GM04503 (cell line): Measurements from ENCODE around the gene PBX2.
"Not testable (repeated sequence)": the region's sequence is repeated elsewhere in the genome, so short reads cannot be mapped to it uniquely, and the experiment has no call there.

ENCODE experiments used
- DNase-seq: peaks from one replicate; pipeline ENCODE4 v3.0.0-alpha.2; 2012; ENCODE audit warnings: low read depth

PBX2 gene

DNA sequence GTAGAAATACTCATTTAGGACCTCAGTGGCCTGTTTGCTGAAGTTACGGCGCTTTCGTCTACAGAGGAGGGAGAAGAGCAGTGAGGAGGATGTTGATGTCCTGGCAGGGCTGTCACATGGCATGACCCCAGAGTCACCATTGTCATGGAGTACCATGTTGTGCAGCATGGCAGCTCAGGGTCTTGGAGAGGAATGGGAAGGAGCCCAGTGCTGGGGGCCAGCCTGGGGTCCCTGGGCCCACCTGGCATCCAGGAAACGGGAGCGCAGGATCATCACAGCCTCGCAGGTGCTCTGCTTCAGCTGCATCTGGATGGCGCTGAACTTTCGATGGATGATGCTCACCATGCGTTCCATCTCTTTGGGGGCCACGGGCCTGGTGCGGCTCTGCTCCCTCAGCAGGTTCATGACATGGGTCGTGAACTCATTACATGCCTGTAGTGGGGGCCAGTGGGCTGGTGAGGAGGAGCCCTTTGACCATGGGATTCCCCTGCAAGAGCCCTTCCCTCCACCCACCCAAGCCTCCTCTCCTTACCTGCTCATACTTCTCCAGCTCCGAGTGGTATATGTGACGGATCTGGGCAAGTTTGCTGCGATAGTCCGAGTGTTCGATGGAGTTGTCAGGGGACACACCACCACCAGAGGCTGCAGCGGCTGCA lies 2.1 kb downstream of the PBX2 start:
- not testable (repeated sequence) for DNase-seq

DNA sequence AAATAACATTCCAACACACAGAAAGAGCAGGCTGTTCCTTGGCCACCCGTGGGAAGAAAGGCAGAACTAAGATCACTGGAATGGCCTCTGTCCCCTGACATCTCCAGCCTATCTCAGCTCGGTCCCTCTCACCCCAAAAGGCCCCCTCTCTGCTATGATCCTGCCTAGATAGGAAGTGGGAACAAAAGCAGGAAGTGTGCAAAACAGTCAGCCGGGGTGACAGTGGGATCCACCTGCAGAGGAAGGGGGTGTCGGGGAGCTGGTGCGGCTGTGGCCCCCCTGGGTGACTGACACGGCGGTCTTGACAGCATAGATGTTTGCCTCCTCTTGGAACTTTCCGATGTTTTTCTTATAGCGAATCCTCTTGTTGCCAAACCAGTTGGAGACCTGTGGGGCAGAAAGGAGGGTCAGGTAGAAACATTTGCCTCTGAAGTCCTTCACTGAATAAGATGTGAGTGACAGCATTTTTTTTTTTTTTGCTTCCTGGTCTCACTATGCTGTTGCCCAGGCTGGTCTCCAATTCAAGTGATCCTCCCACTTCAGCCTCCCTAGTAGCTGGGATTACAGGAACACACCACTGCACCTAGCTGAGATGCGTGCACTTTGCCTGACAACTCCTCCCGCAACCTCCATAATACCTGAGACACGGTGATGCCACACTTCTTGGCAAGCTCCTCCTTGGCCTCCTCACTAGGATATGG lies 2.8 kb downstream of the PBX2 start:
- no peak for DNase-seq

DNA sequence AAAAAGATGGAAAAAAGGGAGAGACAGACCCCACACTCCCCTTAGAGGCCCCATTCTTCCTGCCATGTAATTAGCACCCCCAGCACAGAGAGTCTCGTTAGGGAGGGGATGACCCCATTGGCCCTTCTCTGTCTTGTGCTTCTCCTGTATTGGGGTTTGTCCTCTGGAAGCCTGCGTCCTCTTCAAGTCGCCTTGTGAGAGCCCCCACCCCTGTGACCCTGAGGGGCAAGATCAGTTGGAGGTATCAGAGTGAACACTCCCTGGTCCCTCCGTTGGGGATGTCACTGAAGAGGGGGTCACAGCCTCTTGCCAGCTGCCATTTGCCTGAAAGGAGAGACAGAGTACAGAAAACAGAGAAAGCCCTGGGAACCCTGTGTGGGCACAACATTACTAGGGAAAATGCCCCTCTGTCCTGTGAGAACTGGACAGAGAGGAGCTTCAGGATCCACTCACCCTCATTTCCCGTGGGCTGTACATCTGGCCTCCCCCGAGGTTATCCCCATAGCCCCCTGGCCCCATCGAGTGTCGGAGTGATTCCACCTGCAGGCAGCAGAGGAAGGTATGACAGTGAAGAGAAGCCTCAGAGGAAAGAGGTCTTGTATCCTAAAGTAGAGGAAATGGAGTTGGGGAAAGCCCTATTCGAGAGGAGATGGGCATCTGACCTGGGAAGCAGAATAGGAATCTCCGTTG lies 3.7 kb downstream of the PBX2 start:
- not testable (repeated sequence) for DNase-seq

DNA sequence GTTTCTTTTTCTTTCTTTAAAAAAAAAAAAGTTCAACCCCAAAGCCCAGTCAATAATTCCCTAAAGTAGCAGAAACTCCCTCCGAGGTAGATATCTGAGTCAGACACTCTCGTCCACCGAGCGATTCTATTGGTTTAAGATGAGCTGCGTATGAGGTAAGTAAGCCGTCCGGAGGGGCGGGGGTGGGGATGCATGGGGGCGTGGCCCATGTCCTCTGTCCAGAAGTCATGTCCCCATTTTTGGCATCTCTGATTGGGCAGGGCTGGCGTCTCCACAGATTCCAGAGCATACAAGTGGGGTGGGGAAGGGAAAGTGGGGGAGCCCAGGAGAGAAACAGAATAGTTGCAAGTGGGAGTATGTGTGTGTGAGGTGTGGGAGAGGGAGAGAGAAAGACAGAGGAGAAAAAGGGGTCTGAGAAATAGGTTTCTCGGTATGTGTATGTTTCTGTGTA lies 4.3 kb downstream of the PBX2 start:
- peak; percentile 64 for DNase-seq

DNA sequence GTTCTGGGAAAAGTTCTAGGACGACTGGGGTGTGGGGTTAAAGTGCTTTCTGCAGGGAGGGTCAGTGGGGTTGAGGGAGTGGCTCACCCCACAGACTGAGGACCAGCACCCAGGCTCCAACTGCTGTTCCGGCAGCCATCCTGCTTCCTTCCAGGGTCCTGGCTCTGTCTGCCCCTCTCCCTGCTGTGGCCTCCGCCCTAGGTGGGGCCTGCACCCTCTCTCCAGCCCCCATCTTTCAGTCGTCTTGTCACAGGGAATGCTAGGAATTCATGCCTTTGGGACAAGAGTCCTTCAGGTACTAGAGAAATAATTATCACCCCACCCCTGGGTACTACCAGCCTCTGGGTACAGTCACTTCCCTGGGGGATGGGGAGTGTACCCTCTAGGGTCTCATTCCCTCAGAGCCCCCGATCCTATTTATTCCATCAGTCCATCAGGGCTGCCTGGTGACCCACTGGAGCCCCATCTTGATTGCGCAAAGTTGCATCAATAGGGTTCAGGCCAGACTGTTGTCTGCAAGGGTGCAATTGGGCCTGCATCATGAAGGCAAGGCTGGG lies 5.8 kb downstream of the PBX2 start, which contains the start of gene AGER:
AGER (minus strand) TSS at position 170 of the 557 bp plus-strand sequence; CDS start at position 139, 31 bp downstream.
- no peak for DNase-seq

DNA sequence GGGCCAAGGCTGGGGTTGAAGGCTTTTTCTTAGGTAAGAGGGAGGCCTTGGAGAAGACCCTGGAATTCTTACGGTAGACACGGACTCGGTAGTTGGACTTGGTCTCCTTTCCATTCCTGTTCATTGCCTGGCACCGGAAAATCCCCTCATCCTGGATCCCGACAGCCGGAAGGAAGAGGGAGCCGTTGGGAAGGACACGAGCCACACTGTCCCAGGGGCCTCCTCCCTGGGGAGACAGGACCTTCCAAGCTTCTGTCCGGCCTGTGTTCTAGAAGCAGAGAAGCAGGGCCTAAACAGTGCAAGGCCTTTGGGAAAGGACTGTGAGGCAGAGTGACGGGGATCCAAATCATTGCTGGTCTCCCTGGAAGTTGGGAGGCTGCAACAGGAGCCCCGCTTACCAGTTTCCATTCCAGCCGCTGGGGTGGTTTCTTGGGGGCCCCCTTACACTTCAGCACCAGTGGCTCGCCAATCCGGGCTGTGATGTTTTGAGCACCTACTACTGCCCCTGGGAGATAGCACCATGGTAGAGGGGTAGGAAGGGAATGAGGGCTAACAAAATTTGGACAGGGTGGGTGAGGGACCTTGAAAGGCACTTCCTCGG lies 6.4 kb downstream of the PBX2 start:
- DNase-seq = no peak

DNA sequence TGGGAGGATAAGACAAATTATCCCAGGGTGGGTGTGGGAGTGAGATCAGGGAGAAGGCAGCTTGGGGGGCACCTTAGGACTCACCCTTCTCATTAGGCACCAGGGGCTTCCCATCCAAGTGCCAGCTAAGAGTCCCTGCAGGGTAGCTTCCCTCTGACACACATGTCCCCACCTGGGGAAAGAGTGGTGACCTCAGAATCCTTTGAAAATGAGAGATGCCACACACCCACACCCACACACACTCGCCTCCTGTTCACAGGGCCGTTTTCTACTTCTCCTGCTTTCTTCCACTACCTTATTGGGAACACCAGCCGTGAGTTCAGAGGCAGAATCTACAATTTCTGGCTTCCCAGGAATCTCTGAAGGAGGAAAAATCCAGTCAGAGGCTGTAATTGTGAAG lies 7.0 kb downstream of the PBX2 start:
- DNase-seq = no peak

DNA sequence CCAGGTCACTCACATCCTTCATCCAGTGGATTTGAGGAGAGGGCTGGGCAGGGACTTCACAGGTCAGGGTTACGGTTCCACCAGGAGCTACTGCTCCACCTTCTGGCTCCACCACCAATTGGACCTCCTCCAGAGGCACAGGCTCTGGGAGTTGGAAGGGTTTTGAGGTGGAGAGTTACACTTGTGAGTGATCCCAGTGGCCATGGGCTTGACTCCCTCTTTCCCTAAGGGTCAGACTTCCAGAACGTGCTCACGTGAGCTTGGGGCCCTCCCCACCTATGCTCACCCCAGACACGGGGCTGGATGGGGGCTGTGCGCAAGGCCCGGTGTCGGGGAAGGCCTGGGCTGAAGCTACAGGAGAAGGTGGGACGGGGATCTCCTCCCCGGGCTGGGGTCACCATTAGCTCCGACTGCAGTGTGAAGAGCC lies 7.4 kb downstream of the PBX2 start:
- DNase-seq = no peak

DNA sequence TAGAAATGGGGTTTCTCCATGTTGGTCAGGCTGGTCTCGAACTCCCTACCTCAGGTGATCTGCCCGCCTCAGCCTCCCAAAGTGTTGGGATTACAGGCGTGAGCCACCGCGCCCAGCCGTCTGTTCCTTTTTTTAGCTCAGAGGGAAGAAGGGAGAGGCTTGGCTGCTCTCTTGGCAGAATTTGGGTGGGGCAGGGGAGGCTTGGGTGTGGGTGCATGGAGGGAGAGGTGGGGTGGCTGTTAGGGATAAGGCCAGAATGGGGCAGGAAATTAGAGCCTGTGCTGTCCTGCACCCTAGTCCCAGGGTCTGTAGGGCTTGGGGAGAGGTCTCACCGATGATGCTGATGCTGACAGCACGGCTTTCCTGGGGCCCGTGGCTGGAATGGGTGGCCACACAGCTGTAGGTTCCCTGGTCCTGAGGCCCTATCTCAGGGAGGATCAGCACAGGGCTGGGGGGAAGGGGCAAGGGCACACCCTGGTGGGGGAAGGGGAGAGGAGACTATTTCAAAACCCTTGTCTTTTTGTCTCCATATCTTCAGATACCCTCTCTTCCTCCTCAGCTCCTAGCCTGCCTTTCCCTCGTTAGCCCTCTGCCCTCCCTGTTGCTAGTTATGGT lies 8.0 kb downstream of the PBX2 start:
- no peak for DNase-seq

DNA sequence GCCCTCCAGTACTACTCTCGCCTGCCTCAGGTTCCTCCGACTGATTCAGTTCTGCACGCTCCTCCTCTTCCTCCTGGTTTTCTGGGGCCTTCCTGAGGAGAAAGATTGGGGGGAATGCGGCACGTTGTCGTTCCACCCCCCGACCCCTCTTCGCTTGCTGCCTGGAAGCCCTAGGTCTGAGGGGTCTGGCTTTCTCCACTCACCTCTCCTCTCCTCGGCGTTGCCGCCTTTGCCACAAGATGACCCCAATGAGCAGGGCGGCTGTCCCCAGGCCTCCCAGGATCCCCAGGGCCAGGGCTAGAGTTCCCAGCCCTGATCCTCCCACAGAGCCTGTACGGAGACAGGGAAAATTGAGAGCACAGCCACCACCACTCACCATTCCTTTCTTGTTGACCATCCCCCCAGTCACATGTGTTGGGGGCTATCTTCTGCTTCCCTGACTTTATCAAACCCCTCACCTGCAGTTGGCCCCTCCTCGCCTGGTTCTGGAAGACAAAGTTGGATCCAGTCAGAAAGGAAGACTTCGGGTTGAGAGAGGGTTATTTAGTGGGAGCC lies 8.8 kb downstream of the PBX2 start:
- no peak for DNase-seq

DNA sequence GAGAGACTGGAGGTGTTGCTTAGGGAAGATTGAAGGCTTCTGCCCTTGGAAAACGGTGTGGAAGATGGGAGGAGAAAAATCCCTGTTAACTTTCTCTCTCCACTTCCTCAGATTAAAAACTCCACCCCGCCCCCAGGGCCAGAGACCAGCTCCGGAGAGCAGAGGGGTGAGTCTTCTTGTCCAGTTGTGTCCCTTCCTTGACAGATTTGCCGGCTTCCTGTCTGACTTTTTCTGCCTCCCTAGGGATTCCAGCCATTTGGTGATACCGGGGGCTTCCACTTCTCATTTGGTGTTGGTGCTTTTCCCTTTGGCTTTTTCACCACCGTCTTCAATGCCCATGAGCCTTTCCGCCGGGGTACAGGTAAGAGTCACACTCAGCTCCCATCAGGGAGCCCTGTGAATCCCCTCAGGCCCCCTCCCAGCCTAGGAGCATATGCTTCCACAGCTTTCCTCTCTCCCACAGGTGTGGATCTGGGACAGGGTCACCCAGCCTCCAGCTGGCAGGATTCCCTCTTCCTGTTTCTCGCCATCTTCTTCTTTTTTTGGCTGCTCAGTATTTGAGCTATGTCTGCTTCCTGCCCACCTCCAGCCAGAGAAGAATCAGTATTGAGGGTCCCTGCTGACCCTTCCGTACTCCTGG lies 10.1 kb downstream of the PBX2 start:
- DNase-seq = no peak

DNA sequence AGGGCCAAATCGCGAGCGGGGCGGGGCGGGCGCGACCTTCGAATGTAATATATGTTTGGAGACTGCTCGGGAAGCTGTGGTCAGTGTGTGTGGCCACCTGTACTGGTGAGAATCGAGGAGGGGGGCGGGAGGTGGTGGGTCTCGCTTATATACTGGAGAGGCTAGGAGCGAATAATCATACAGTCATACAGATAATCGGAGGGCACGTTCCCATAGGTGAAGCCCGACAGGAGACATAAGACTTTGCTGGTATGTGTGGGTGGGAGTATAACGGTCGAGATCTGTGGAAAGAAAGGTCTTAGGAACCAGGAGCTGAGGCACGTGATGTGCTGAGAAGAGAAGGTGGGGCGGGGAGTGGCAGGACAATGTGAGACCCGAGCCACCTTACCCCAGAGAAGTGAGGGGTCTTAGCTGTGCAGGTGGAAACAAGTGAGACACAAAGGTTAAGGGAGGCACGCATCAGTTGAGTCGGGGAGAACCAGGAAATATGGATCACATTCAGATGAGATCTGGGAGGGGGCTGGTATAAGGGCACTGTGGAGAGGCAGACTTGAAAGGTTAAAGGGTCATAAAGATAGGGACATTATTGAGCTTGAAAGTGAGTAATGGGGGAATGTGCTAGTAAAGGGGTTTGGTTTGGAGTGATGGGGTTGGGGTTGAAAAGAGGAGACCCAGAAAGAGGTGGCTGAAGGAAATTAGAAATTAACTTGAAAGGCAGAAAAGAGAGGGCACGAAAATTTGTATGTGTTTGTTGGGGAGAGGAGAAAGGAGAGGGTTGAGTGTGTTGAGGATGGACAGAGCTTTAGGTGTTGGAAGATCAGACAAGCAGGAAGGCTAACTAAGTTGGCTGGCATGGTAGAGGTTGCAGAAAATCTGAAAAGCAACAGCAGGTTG lies 11.2 kb downstream of the PBX2 start:
- no peak for DNase-seq

DNA sequence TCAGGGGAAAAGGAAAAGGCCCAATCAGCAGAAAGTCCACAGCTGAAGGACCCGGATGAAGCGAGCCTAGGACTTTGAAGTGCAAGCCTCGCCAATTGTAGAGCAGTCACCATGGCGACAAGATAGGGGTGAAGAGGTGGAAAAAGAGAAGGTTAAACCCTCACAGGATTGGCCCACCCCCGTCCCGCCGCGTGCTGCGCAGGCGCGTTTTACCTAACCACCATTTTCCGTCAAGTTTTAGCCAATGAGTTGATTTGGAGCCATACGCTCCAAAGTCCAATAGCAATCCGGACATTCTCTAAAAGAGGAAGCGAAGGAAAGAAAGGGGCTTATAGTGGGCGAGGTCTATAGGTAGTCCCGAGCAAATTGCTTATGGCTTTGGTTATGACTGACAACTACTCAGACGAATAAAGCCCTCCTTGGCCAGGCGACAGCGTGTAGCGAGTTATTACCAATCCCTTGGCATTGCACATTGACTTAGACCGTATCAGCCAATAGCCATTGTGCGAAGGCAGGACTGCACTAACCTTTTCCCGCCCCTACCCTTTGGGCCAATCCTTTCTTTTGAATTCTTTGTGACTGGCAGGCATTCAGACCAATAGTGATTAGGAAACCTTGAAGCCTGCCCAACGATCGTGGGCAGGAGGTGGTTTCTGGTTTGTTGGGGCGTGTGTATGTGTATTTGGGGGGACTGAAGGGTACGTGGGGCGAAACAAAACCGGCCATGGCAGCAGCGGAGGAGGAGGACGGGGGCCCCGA lies 12.0 kb downstream of the PBX2 start, which contains the start of gene RNF5:
RNF5 (plus strand) TSS at position 618 of the 759 bp plus-strand sequence; CDS start at position 725, 107 bp downstream.
- DNase-seq = peak; percentile 100

DNA sequence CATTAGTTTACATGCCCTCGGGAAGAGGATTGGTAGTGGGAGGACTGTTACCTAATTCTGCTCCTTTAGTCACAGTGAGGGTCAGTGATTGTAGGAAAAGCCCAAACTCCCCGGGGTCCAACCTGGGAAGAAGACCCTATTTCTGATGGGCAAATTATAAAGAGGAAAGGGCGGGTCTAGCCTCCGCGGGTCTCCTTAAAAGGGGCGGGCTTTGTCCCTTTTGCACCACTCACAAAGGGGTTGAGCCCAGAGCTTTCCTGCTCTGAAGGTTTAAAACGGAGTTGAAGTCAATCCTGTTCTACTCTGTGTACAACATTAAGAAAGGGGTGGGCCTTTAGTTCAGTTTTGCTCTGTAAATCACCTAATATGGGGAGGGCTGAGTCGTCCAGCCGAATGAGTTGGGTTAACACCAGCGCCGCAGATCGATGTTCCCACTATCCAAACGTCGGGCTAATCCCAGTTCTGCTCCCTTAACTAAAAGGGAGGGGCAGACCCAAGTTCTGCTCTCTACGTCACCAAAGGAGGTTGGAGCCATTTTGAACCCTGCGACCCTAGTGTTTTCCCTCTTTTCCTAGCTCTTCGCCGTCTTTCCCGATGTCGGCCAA lies 12.7 kb downstream of the PBX2 start:
- DNase-seq = no peak

DNA sequence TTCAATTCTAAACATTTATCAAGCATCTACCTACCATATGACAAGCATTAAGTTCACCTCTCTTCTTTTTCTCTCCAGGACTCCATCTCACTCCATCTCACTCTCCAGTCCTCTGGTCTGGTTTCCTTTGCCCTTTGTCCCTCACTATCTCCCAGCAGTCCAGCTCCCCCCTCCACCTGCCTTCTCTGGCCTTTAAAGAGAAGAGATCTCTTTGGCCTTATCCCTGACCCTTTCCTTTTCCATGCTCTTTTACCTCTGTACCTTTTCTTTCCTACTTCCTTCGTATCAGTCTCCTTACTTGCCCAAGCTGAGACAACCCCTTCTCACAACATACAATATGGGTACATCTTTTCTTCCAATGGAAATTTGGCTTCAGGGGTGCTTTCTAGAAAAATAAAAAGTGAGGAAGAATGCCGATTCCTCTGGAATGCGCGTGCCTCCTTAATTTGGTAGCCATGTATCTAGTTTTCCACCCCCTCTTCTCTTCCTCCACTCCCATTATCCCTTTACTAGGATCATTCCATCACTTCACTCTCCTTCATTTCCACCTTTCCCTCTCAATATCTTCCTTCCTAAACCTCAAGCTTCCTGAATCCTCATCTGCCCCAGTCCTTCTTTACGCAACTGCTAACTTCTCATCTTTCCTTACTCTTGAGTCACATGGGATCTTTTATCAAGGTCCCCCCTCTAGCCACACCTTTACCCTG lies 13.4 kb downstream of the PBX2 start:
- no peak for DNase-seq

DNA sequence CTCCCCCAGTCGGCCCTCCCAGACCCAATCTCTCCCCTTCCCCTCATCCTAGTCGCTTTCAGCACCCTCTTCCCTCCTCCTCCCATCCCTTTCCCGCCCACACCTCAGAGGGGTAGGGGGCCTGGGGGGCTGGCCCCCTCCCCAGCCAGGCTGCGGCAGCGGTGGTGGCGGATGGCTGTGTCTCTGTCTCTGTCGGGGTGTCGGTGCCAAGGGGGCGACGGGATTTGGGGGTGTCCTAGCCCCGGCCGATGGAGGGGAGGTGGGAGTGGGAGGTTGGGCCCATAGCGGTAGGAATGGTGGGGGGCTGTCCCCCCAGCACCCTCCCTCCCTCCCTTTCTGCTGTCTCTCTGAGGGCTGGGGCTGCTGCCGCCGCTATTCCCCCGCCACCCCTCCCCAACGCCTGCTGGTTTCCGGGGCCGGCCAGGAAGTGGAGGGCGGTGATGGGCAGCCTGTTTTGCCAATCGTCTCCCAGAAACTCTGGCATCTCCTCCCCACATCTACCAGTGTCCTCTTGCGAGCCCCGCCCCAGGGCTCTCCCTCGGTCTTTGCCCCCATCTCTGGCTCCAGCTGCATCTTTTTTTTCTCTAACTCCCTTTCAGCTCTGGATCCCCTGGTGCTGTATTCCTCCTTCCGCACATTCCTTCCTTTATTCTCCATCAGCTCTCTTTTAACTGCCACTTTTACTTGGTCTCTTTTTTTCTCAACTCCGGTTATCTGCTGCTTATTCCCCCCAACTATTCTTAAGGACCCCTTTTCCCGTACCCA lies 14.1 kb downstream of the PBX2 start, which contains the start of gene AGPAT1:
AGPAT1 (minus strand) TSS at position 374 of the 765 bp plus-strand sequence. CDS start 4,588 bp downstream, outside the sequence.
- DNase-seq = peak; percentile 84

DNA sequence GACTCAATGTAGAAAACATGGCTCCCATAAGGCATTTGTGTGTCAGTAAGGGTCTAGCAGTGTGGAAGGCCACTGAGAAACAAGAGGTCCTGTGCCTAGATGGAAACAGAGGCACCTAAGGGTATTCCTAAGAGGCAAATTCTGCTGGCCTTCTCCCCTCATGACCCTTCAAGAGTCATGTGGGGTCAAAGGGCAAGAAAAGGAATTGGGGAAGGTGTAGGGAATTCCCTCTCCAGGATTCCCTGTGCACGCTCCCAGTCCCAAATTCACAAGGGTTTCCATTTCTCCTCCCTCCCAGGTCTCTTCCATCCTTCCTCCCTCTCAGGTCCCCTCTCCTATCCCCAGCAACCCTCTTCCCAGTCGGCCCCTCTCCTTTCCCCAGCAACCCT lies 14.7 kb downstream of the PBX2 start:
- DNase-seq = no peak
